Measurements from ENCODE around the gene ZNF268. TPM values are rescaled to one million over a fixed set of nuclear protein-coding genes. Genes with fewer than 3 reads are reported as not detected.

Gene ZNF268
- total and polyA plus RNA-seq, 7 experiments from 2014 or later = 13.6 to 38.6 (median 18.6) TPM

GRCh38 chr12:133174901-133175300 lies 6.4 kb upstream of the ZNF268 start:
- Mint-ChIP-seq H3K4me3 (no peak overlapping the region), H3K27me3 (no peaks in the 10 kb centered on the region), H3K27ac (no peak overlapping the region), H3K9me3 (peaks cover 15 to 92% (median 47%) of the 10 kb centered on the region in 11 donors), H3K4me1 (no peaks in the 10 kb centered on the region), H3K36me3 (peaks cover 4 to 37% (median 22%) of the 10 kb centered on the region in 5 donors)
- DNase-seq (no peak), ATAC-seq (no peak)
- Histone ChIP-seq H3K4me1 (ENCODE audit: control insufficient read depth in 2 of 2, insufficient read depth in 2 of 2, low read length in 2 of 2) (no peaks in the 10 kb centered on the region), H3K27ac (ENCODE audit: low read depth, low read length) (no peak overlapping the region), H3K9me3 (ENCODE audit: control insufficient read depth in 2 of 3, low read length in 3 of 3) (peaks cover 0 to 48% (median 0%) of the 10 kb centered on the region in 3 experiments), H3K27me3 (ENCODE audit: control insufficient read depth in 2 of 2, insufficient read depth in 2 of 2, low read length in 2 of 2) (no peaks in the 10 kb centered on the region), H3K36me3 (ENCODE audit: control insufficient read depth in 2 of 3, insufficient read depth in 3 of 3, low read length in 3 of 3) (no peaks in the 10 kb centered on the region), H3K4me3 (ENCODE audit: low read length) (no peak overlapping the region)
- intact Hi-C loops (cut with micrococcal nuclease) = no loop called here
- ChIA-PET POLR2A (no interaction called here), CTCF (no interaction called here)

GRCh38 chr12:133180669-133181068 lies 626 bp upstream of the ZNF268 start:
- CTCF ChIA-PET = interaction anchor here (0.5 to 1.4 kb wide), 2 partner anchors 99 to 100 kb away, joined by 3 to 4 read pairs; partner anchors contain the start of gene ZNF140
- Mint-ChIP-seq H3K27ac (peak overlapping the region in 2 of 9 donors; percentile 20 to 68), H3K36me3 (peaks cover 43 to 61% (median 55%) of the 10 kb centered on the region in 5 donors), H3K4me3 (peak overlapping the region in 8 of 10 donors; percentile 24 to 95 (median 52)), H3K27me3 (no peaks in the 10 kb centered on the region), H3K9me3 (peaks cover 22 to 95% (median 55%) of the 10 kb centered on the region in 11 donors), H3K4me1 (peaks cover 16 to 33% (median 30%) of the 10 kb centered on the region in 7 donors)
- Histone ChIP-seq H3K27me3 (ENCODE audit: control insufficient read depth in 2 of 2, insufficient read depth in 2 of 2, low read length in 2 of 2) (no peaks in the 10 kb centered on the region), H3K9me3 (ENCODE audit: control insufficient read depth in 2 of 3, low read length in 3 of 3) (peaks cover 0 to 40% (median 3%) of the 10 kb centered on the region in 3 experiments), H3K36me3 (ENCODE audit: control insufficient read depth in 2 of 3, insufficient read depth in 3 of 3, low read length in 3 of 3) (peaks cover 0 to 41% (median 8%) of the 10 kb centered on the region in 3 experiments), H3K27ac (ENCODE audit: low read depth, low read length) (no peak overlapping the region), H3K4me1 (ENCODE audit: control insufficient read depth in 2 of 2, insufficient read depth in 2 of 2, low read length in 2 of 2) (peaks cover 7 to 9% of the 10 kb centered on the region in 2 donors), H3K4me3 (ENCODE audit: low read length) (no peak overlapping the region)
- no peak for ATAC-seq
- POLR2A ChIA-PET = interaction anchor here (0.6 to 3.3 kb wide), 7 partner anchors 25 to 194 kb away, joined by 3 to 26 read pairs (median 5); partner anchors contain the start of genes ZNF10, ZNF140, ZNF26 and ZNF84
- intact Hi-C loops (cut with micrococcal nuclease) = loop anchor here (1.0 kb wide), 8 partner anchors 50 to 352 kb away; partner anchors contain the start of genes CHFR (in 2 of the 2), ZNF10 (in 2 of the 2), ZNF140 (in 2 of the 2) and ZNF26 (in 2 of the 2)
- DNase-seq = no peak

DNA sequence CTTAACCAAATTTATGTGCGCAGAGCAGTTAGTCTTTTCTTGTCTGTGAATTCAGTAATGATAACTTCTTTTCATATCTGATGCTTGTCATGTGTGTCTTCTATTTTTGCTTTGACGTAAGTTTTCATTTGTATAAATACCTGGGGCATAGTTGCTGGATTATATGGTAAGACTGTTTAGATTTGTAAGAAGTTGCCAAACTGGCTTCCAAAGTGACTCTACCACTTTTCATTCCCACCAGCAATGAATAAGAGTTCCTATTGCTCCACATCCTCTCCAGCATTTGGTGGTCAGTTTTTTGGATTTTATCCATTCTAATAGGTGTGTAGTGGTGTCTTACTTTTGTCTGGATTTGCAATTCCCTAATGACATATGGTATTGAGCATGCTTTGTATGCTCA lies 8.9 kb downstream of the ZNF268 start:
- Mint-ChIP-seq H3K9me3 (peaks cover 18 to 100% (median 82%) of the 10 kb centered on the region in 11 donors), H3K27me3 (no peaks in the 10 kb centered on the region), H3K27ac (no peak overlapping the region), H3K36me3 (peaks cover 58 to 100% (median 98%) of the 10 kb centered on the region in 5 donors), H3K4me1 (peaks cover 0 to 11% (median 7%) of the 10 kb centered on the region in 7 donors), H3K4me3 (peak overlapping the region in 2 of 10 donors; percentile 14 to 33)
- no peaks in the 10 kb centered on the region for H3K4me1 ChIP-seq (ENCODE audit: control insufficient read depth in 2 of 2, insufficient read depth in 2 of 2, low read length in 2 of 2)
- peak overlapping the region; percentile 12 for H3K4me3 ChIP-seq (ENCODE audit: low read length)
- peaks cover 19 to 97% (median 37%) of the 10 kb centered on the region in 3 experiments for H3K9me3 ChIP-seq (ENCODE audit: control insufficient read depth in 2 of 3, low read length in 3 of 3)
- H3K27ac ChIP-seq (ENCODE audit: low read depth, low read length) = no peak overlapping the region
- POLR2A ChIA-PET = no interaction called here
- ATAC-seq = no peak
- CTCF ChIA-PET = no interaction called here
- H3K36me3 ChIP-seq (ENCODE audit: control insufficient read depth in 2 of 3, insufficient read depth in 3 of 3, low read length in 3 of 3) = peaks cover 66 to 100% (median 70%) of the 10 kb centered on the region in 3 experiments
- DNase-seq = no peak
- no peaks in the 10 kb centered on the region for H3K27me3 ChIP-seq (ENCODE audit: control insufficient read depth in 2 of 2, insufficient read depth in 2 of 2, low read length in 2 of 2)
- intact Hi-C loops (cut with micrococcal nuclease) = no loop called here

DNA sequence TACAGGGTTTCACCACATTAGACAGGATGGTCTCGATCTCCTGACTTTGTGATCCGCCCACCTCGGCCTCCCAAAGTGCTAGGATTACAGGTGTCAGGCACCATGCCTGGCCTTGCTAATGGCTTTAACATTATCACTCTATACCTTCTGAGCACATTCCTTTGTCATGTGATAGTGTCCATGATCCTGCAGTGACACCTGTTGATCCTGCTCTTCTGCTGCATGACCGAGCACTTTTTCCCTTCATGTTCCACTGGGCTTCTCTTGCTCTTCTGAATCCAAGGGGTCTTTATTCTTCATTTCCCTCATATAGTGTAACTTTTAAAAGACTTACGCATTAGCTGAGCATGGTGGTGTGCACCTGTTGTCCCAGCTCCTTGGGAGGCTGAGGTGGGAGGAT lies 11.6 kb downstream of the ZNF268 start:
- Mint-ChIP-seq H3K27me3 (no peaks in the 10 kb centered on the region), H3K27ac (no peak overlapping the region), H3K4me3 (peak overlapping the region in 1 of 10 donors; percentile 29), H3K4me1 (peaks cover 0 to 6% (median 0%) of the 10 kb centered on the region in 7 donors), H3K36me3 (peaks cover 49 to 89% (median 84%) of the 10 kb centered on the region in 5 donors), H3K9me3 (peaks cover 19 to 87% (median 73%) of the 10 kb centered on the region in 11 donors)
- H3K4me3 ChIP-seq (ENCODE audit: low read length) = peak overlapping the region; percentile 19
- no peak for DNase-seq
- peaks cover 27 to 82% (median 37%) of the 10 kb centered on the region in 3 experiments for H3K9me3 ChIP-seq (ENCODE audit: control insufficient read depth in 2 of 3, low read length in 3 of 3)
- intact Hi-C loops (cut with micrococcal nuclease) = no loop called here
- H3K27ac ChIP-seq (ENCODE audit: low read depth, low read length) = no peak overlapping the region
- POLR2A ChIA-PET = no interaction called here
- H3K36me3 ChIP-seq (ENCODE audit: control insufficient read depth in 2 of 3, insufficient read depth in 3 of 3, low read length in 3 of 3) = peaks cover 68 to 86% (median 68%) of the 10 kb centered on the region in 3 experiments
- CTCF ChIA-PET = no interaction called here
- no peaks in the 10 kb centered on the region for H3K4me1 ChIP-seq (ENCODE audit: control insufficient read depth in 2 of 2, insufficient read depth in 2 of 2, low read length in 2 of 2)
- no peak for ATAC-seq
- H3K27me3 ChIP-seq (ENCODE audit: control insufficient read depth in 2 of 2, insufficient read depth in 2 of 2, low read length in 2 of 2) = no peaks in the 10 kb centered on the region

DNA sequence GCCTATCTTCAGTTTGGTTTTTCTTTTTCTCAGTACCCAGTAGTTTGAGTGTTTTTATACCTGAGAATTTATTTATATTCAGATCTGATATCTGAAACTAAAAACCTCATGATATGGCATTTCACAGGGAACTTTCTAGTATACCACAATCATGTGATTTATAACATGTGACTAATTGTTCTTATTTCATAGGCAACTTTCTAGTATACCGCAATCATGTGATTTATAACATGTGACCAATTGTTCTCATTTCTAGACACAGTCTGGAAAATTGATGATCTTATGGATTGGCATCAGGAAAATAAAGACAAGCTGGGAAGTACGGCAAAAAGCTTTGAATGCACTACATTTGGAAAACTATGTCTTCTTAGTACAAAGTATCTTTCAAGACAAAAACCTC lies 20.6 kb downstream of the ZNF268 start:
- ChIA-PET POLR2A (no interaction called here), CTCF (no interaction called here)
- H3K4me1 ChIP-seq (ENCODE audit: control insufficient read depth in 2 of 2, insufficient read depth in 2 of 2, low read length in 2 of 2) = no peaks in the 10 kb centered on the region
- ATAC-seq (no peak), DNase-seq (no peak)
- intact Hi-C loops (cut with micrococcal nuclease) = no loop called here
- Mint-ChIP-seq H3K36me3 (peaks cover 42 to 64% (median 54%) of the 10 kb centered on the region in 5 donors), H3K4me1 (peaks cover 0 to 2% (median 0%) of the 10 kb centered on the region in 7 donors), H3K27ac (no peak overlapping the region), H3K4me3 (no peak overlapping the region), H3K9me3 (peaks cover 14 to 78% (median 68%) of the 10 kb centered on the region in 11 donors), H3K27me3 (no peaks in the 10 kb centered on the region)
- H3K27ac ChIP-seq (ENCODE audit: low read depth, low read length) = no peak overlapping the region
- H3K9me3 ChIP-seq (ENCODE audit: control insufficient read depth in 2 of 3, low read length in 3 of 3) = peaks cover 45 to 65% (median 56%) of the 10 kb centered on the region in 3 experiments
- H3K36me3 ChIP-seq (ENCODE audit: control insufficient read depth in 2 of 3, insufficient read depth in 3 of 3, low read length in 3 of 3) = peaks cover 25 to 45% (median 29%) of the 10 kb centered on the region in 3 experiments
- no peak overlapping the region for H3K4me3 ChIP-seq (ENCODE audit: low read length)
- no peaks in the 10 kb centered on the region for H3K27me3 ChIP-seq (ENCODE audit: control insufficient read depth in 2 of 2, insufficient read depth in 2 of 2, low read length in 2 of 2)

DNA sequence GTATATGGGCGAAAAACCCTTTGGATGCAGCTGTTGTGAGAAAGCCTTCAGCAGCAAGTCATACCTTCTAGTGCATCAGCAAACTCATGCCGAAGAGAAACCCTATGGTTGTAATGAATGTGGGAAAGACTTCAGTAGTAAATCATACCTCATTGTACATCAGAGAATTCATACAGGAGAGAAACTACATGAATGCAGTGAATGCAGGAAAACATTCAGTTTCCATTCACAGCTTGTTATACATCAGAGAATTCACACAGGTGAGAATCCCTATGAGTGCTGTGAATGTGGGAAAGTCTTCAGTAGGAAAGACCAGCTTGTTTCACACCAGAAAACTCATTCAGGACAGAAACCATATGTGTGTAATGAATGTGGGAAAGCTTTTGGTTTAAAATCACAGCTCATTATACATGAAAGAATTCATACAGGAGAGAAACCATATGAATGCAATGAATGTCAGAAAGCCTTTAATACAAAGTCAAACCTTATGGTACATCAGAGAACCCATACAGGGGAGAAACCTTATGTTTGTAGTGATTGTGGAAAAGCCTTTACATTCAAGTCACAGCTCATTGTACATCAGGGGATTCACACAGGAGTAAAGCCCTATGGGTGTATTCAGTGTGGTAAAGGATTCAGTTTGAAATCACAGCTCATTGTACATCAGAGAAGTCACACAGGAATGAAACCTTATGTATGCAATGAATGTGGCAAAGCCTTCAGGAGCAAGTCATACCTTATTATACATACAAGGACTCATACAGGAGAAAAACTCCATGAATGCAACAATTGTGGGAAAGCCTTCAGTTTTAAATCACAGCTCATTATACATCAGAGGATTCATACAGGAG lies 21.4 kb downstream of the ZNF268 start:
- Histone ChIP-seq H3K9me3 (ENCODE audit: control insufficient read depth in 2 of 3, low read length in 3 of 3) (peaks cover 45 to 73% (median 61%) of the 10 kb centered on the region in 3 experiments), H3K36me3 (ENCODE audit: control insufficient read depth in 2 of 3, insufficient read depth in 3 of 3, low read length in 3 of 3) (peaks cover 25 to 45% (median 29%) of the 10 kb centered on the region in 3 experiments), H3K27me3 (ENCODE audit: control insufficient read depth in 2 of 2, insufficient read depth in 2 of 2, low read length in 2 of 2) (no peaks in the 10 kb centered on the region), H3K27ac (ENCODE audit: low read depth, low read length) (no peak overlapping the region), H3K4me1 (ENCODE audit: control insufficient read depth in 2 of 2, insufficient read depth in 2 of 2, low read length in 2 of 2) (no peaks in the 10 kb centered on the region), H3K4me3 (ENCODE audit: low read length) (peak overlapping the region; percentile 40)
- ChIA-PET POLR2A (no interaction called here), CTCF (interaction anchor here (0.6 kb wide), 1 partner anchor 206 kb away, joined by 3 read pairs; no protein-coding TSS in a partner anchor)
- Mint-ChIP-seq H3K27me3 (no peaks in the 10 kb centered on the region), H3K27ac (peak overlapping the region in 6 of 9 donors; percentile 3 to 77 (median 45)), H3K4me3 (peak overlapping the region in 3 of 10 donors; percentile 6 to 42 (median 20)), H3K9me3 (peaks cover 14 to 85% (median 75%) of the 10 kb centered on the region in 11 donors), H3K36me3 (peaks cover 42 to 62% (median 54%) of the 10 kb centered on the region in 5 donors), H3K4me1 (peaks cover 0 to 2% (median 0%) of the 10 kb centered on the region in 7 donors)
- no peak for DNase-seq
- intact Hi-C loops (cut with micrococcal nuclease) = no loop called here
- no peak for ATAC-seq

Data from naive thymus-derived CD4-positive, alpha-beta T cell (primary cell).